ENCODE data around the gene OARD1.

DNA sequence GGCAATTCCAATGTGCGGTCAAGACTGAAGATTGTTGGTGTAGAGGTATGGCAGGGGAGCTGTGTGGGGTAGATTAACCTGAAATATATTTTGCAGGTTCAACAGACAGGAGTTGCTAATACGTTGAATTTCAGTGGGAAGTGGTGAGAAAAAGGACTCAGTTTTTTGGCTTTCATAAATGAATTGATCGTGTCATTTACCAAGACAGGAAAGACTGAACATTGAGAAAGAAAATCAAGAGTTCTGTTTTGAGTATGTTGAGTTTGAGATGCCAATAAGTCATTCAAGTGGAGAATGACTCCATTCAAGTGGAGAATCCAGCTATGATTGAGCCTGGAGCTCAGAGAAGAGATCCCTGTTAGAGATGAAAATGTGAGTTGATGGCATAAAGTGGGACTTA, 31.7 kb upstream of the OARD1 start:
- TF ChIP-seq YY1 (IDR thresholded peaks at IDR 0.05; ENCODE audit: insufficient read depth, insufficient read length): no peak
- no peak for TF ChIP-seq ZNF274 (IDR thresholded peaks at IDR 0.05; ENCODE audit: low read depth, low read length)
